Left ventricle myocardium inferior (tissue), 1 donor: ENCODE data around the gene SLMAP. TPM values are rescaled to one million over a fixed set of nuclear protein-coding genes. Genes with fewer than 3 reads are reported as not detected.

ENCODE experiments used
- DNase-seq: peaks from one replicate; pipeline ENCODE4 v3.0.0-alpha.2; 2020
- H3K27ac ChIP-seq: fragments of 200-600 bp; replicated peaks from 2 replicates; pipeline ENCODE4 v1.8.0; 2021
- H3K27me3 ChIP-seq: fragments of 200-600 bp; 2 replicates; pipeline ENCODE4 v1.8.0; 2021; ENCODE audit warnings: low read depth
- H3K36me3 ChIP-seq: fragments of 200-600 bp; 2 replicates; pipeline ENCODE4 v1.8.0; 2021
- H3K4me1 ChIP-seq: fragments of 200-600 bp; 2 replicates; pipeline ENCODE4 v1.8.0; 2021
- H3K4me3 ChIP-seq: fragments of 200-600 bp; 2 replicates; pipeline ENCODE4 v1.8.0; 2021; ENCODE audit warnings: mild to moderate bottlenecking, moderate library complexity
- H3K9me3 ChIP-seq: fragments of 200-600 bp; replicated peaks from 2 replicates; pipeline ENCODE4 v1.8.0; 2021
- intact Hi-C: fragments of 100-400 bp; cut with micrococcal nuclease; formaldehyde crosslinking; loops from one replicate; pipeline ENCODE4 v1.11.0; 2022
- total RNA-seq: library from RNA; stranded (reverse); fragmentation: NEBNext Ultra II Directional; extraction: Animal tissue kit (Norgen Biotek cat#: 25700); gene quantifications from one replicate; pipeline ENCODE4 v1.2.1, GENCODE V29; 2021
- TF ChIP-seq, protein P1 (sequence below): fragments of 200-600 bp; IDR thresholded peaks from 2 replicates; pipeline ENCODE4 v1.8.0; 2021; ENCODE audit warnings: antibody characterized with exemption, mild to moderate bottlenecking, borderline replicate concordance
- donor health status: DM: no; HTN: yes; CAD: no; lungs with severe emphysema.

The SLMAP gene
- total RNA-seq, 1 donor from 2014 or later, result 316 TPM

- DNase-seq, result no peak
- Histone ChIP-seq H3K9me3 (no peaks in the 10 kb centered on the region), H3K4me1 (no peaks in the 10 kb centered on the region), H3K27ac (no peak overlapping the region), H3K4me3 (no peak overlapping the region), H3K27me3 (no peaks in the 10 kb centered on the region), H3K36me3 (peaks cover 12% of the 10 kb centered on the region)
- intact Hi-C loops, result loop anchor here (10.0 kb wide), 1 partner anchor 208 kb away; no protein-coding TSS in a partner anchor
- TF ChIP-seq, protein P1, sequence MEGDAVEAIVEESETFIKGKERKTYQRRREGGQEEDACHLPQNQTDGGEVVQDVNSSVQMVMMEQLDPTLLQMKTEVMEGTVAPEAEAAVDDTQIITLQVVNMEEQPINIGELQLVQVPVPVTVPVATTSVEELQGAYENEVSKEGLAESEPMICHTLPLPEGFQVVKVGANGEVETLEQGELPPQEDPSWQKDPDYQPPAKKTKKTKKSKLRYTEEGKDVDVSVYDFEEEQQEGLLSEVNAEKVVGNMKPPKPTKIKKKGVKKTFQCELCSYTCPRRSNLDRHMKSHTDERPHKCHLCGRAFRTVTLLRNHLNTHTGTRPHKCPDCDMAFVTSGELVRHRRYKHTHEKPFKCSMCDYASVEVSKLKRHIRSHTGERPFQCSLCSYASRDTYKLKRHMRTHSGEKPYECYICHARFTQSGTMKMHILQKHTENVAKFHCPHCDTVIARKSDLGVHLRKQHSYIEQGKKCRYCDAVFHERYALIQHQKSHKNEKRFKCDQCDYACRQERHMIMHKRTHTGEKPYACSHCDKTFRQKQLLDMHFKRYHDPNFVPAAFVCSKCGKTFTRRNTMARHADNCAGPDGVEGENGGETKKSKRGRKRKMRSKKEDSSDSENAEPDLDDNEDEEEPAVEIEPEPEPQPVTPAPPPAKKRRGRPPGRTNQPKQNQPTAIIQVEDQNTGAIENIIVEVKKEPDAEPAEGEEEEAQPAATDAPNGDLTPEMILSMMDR, result peak; percentile 22
Observed at GRCh38 chr3:57852896-57853295, 96.8 kb downstream of the SLMAP start.

GRCh38 chr3:57855281-57855680 is 99.2 kb downstream of the SLMAP start:
- intact Hi-C loops, result loop anchor here (10.0 kb wide), 1 partner anchor 210 kb away; no protein-coding TSS in a partner anchor
- TF ChIP-seq, protein P1, result no peak

DNA sequence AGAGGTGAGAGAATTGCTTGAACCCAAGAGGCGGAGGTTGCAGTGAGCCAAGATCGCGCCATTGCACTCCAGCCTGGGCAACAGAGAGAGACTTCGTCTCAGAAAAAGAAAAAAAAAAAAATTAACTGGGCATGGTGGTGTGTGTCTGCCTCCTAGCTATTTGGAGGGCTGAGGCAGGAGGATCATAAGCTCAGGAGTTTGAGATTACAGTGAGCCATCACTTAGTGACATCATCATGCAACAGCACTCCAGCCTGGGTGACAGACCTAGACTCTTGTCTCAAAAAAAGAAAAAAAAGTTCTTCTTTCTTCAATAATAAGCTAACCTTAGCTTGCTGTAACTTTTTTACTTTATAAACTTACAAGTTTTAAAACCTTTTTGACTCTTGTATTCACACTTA is 99.8 kb downstream of the SLMAP start:
- intact Hi-C loops, result loop anchor here (10.0 kb wide), 1 partner anchor 211 kb away; no protein-coding TSS in a partner anchor
- no peak for DNase-seq
- Histone ChIP-seq H3K4me3 (no peak overlapping the region), H3K27ac (no peak overlapping the region), H3K4me1 (no peaks in the 10 kb centered on the region), H3K27me3 (no peaks in the 10 kb centered on the region), H3K36me3 (peaks cover 31% of the 10 kb centered on the region), H3K9me3 (no peaks in the 10 kb centered on the region)
- TF ChIP-seq, protein P1, result no peak

More at GRCh38 chr3:57855281-57855680, 99.2 kb downstream of the SLMAP start:
- Histone ChIP-seq H3K27ac (no peak overlapping the region), H3K4me3 (no peak overlapping the region), H3K27me3 (no peaks in the 10 kb centered on the region), H3K36me3 (peaks cover 25% of the 10 kb centered on the region), H3K4me1 (no peaks in the 10 kb centered on the region), H3K9me3 (no peaks in the 10 kb centered on the region)
- DNase-seq, result no peak

DNA sequence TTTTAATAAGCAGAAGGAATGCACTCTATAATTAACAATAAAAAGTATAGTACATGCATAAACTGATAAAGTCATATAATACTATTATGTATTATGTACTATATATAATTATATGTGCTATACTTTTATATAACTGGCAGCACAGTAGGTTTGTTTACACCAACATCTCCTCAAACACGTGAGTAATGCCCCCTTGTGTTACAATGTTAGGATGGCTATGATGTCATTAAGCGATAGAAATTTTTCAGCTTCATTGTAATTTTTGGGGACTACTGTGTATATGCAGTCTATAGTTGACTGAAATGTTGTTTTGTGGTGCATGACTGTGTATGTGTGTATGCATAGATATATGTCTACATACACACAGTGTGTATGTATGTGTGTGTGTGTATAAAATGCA is 100.6 kb downstream of the SLMAP start:
- Histone ChIP-seq H3K4me1 (no peaks in the 10 kb centered on the region), H3K27ac (no peak overlapping the region), H3K27me3 (no peaks in the 10 kb centered on the region), H3K4me3 (no peak overlapping the region), H3K36me3 (peaks cover 34% of the 10 kb centered on the region), H3K9me3 (no peaks in the 10 kb centered on the region)
- DNase-seq, result no peak
- intact Hi-C loops, result loop anchor here (10.0 kb wide), 1 partner anchor 212 kb away; no protein-coding TSS in a partner anchor
- TF ChIP-seq, protein P1, result peak; percentile 27

DNA sequence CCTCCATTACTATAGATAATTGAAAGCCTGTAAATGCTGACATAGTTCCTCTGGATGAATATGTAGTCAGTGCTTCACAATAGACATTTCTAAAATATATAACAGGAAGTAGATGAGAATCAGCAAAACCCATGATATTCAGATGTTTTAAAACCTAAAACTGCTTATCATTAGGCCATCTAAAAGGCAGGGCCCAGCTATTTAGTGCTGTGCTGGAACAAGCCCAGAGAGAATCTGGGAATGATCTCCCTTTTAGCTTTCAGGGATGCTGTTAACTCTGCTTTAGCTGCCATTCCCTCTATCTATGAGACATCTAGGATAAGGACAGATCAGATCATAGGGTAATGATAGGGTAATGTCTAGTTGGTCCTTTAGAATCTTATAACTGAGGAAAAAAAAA is 106.8 kb downstream of the SLMAP start:
- H3K27ac ChIP-seq, result no peak overlapping the region
- intact Hi-C loops, result no loop called here
- peaks cover 73% of the 10 kb centered on the region for H3K36me3 ChIP-seq
- H3K9me3 ChIP-seq, result no peaks in the 10 kb centered on the region
- no peaks in the 10 kb centered on the region for H3K27me3 ChIP-seq
- H3K4me3 ChIP-seq, result no peak overlapping the region
- peaks cover 8% of the 10 kb centered on the region for H3K4me1 ChIP-seq
- DNase-seq, result no peak
- TF ChIP-seq, protein P1, result no peak
